Tibial nerve (tissue), 4 donors: ENCODE measurements around the gene SLC2A9. TPM values are rescaled to one million over a fixed set of nuclear protein-coding genes. Genes with fewer than 3 reads are reported as not detected.

Experiments used
- DNase-seq, 2 donors: peaks; one replicate each; pipeline ENCODE4 v3.0.0-alpha.2; 2019; ENCODE audit warnings: low spot score in 2 of 2
- H3K27ac ChIP-seq, 4 donors: fragments of 200-600 bp; sonication (generic) in 3 of 4; one replicate each; pipeline ENCODE4 v1.5.1; 2017 to 2019; ENCODE audit warnings: mild to moderate bottlenecking in 1 of 4
- H3K27me3 ChIP-seq, 2 donors: fragments of 200-600 bp; sonication (generic) in 1 of 2; one replicate each; pipeline versions ENCODE4 v1.5.1 to v1.6.0; 2017 to 2019
- H3K36me3 ChIP-seq, 3 donors: fragments of 200-600 bp; sonication (generic); one replicate each; pipeline ENCODE4 v1.5.1; 2018 to 2019
- H3K4me1 ChIP-seq, 4 donors: fragments of 200-600 bp; sonication (generic) in 3 of 4; one replicate each; pipeline ENCODE4 v1.5.1; 2017 to 2019
- H3K4me3 ChIP-seq, 4 donors: fragments of 200-600 bp; sonication (generic) in 3 of 4; one replicate each; pipeline ENCODE4 v1.5.1; 2017 to 2019; ENCODE audit warnings: mild to moderate bottlenecking in 1 of 4, moderate library complexity in 1 of 4
- H3K9me3 ChIP-seq, 4 donors: fragments of 200-600 bp; sonication (generic) in 3 of 4; one replicate each; pipeline ENCODE4 v1.5.1; 2017 to 2019
- EP300 ChIP-seq, 2 donors: sonication (generic); formaldehyde crosslinking; IDR thresholded peaks; one replicate each; pipeline ENCODE4 v1.6.1; 2017; ENCODE audit warnings: antibody characterized with exemption in 2 of 2, mild to moderate bottlenecking in 1 of 2
- POLR2A ChIP-seq, 2 donors: fragments of 450-650 bp; IDR thresholded peaks; one replicate each; pipeline ENCODE4 v1.6.1; 2017; ENCODE audit warnings: antibody characterized with exemption in 2 of 2, mild to moderate bottlenecking in 2 of 2, moderate library complexity in 2 of 2
- WGBS, 2 donors: methylation state at CpG; one replicate each; pipeline ENCODE4 v1.1.5; 2018; 5-methylcytosine and 5-hydroxymethylcytosine counted together
- total RNA-seq, 4 donors: library from RNA; depleted of rRNA; stranded (reverse); fragments of >200 nt; gene quantifications; one replicate each; pipeline ENCODE4 v1.1.0, GENCODE V29; 2016
- TF ChIP-seq, protein P1 (sequence below), 5 experiments: fragments of 200-600 bp in 3 of 5; fragments of 450-650 bp in 2 of 5; sonication (generic) in 3 of 5; IDR thresholded peaks; one replicate each; pipeline ENCODE4 v1.5.1; 2016 to 2019; ENCODE audit warnings: antibody characterized with exemption in 5 of 5, mild to moderate bottlenecking in 3 of 5, moderate library complexity in 2 of 5

The SLC2A9 gene
- total RNA-seq, 4 donors from 2014 or later: 2.7 to 10.7 (median 6.0) TPM

- Histone ChIP-seq H3K4me3 (no peak overlapping the region), H3K4me1 (no peaks in the 10 kb centered on the region), H3K27ac (no peak overlapping the region), H3K27me3 (no peaks in the 10 kb centered on the region), H3K36me3 (peaks cover 0 to 40% (median 0%) of the 10 kb centered on the region in 3 donors), H3K9me3 (peaks cover 0 to 5% (median 0%) of the 10 kb centered on the region in 4 donors)
- WGBS, 2 donors: 89 to 90% methylated on average over 10 of the region's 10 CpGs
- no peak for DNase-seq
- TF ChIP-seq POLR2A (IDR thresholded peaks at IDR 0.05) (no peak), EP300 (IDR thresholded peaks at IDR 0.05) (peak in 1 of 2 donors; percentile 15)
- TF ChIP-seq, protein P1, sequence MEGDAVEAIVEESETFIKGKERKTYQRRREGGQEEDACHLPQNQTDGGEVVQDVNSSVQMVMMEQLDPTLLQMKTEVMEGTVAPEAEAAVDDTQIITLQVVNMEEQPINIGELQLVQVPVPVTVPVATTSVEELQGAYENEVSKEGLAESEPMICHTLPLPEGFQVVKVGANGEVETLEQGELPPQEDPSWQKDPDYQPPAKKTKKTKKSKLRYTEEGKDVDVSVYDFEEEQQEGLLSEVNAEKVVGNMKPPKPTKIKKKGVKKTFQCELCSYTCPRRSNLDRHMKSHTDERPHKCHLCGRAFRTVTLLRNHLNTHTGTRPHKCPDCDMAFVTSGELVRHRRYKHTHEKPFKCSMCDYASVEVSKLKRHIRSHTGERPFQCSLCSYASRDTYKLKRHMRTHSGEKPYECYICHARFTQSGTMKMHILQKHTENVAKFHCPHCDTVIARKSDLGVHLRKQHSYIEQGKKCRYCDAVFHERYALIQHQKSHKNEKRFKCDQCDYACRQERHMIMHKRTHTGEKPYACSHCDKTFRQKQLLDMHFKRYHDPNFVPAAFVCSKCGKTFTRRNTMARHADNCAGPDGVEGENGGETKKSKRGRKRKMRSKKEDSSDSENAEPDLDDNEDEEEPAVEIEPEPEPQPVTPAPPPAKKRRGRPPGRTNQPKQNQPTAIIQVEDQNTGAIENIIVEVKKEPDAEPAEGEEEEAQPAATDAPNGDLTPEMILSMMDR (IDR thresholded peaks at IDR 0.05): no peak
These were observed 31.2 kb downstream of the SLC2A9 start for GRCh38 chr4:9989918-9990635.

GRCh38 chr4:9988933-9989332 lies 32.4 kb downstream of the SLC2A9 start:
- H3K4me1 ChIP-seq: no peaks in the 10 kb centered on the region
- H3K27ac ChIP-seq: no peak overlapping the region
- TF ChIP-seq EP300 (IDR thresholded peaks at IDR 0.05) (no peak), POLR2A (IDR thresholded peaks at IDR 0.05) (no peak)
- H3K27me3 ChIP-seq: no peaks in the 10 kb centered on the region
- H3K9me3 ChIP-seq: peaks cover 0 to 5% (median 0%) of the 10 kb centered on the region in 4 donors
- WGBS, 2 donors: 61 to 71% methylated on average over 2 of the region's 2 CpGs
- H3K36me3 ChIP-seq: peaks cover 0 to 40% (median 0%) of the 10 kb centered on the region in 3 donors
- H3K4me3 ChIP-seq: no peak overlapping the region
- DNase-seq: no peak

DNA sequence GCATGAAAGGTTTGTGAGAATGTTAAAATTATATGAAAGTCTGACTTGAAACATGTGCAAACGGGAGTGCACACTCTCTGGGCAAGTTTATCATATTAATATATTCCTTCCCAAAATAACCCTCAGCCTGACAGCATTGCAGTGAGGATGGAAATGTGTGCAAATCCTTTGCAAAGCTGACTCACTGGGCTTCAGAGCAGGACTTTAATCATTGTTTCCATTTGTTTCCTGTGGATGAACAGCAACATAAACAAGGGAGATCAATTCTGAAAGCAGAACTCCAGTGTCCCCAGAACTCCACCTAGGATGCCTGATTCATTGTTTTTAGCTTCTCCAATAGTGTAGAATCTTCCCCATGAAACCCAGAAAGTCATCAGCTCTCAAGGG lies 32.9 kb downstream of the SLC2A9 start:
- H3K9me3 ChIP-seq: peaks cover 0 to 5% (median 0%) of the 10 kb centered on the region in 4 donors
- H3K4me3 ChIP-seq: no peak overlapping the region
- H3K4me1 ChIP-seq: no peaks in the 10 kb centered on the region
- H3K27me3 ChIP-seq: no peaks in the 10 kb centered on the region
- DNase-seq: no peak
- WGBS, 2 donors: 53% methylated on average over 1 of the region's 1 CpG
- peaks cover 0 to 41% (median 0%) of the 10 kb centered on the region in 3 donors for H3K36me3 ChIP-seq
- TF ChIP-seq, protein P1 (IDR thresholded peaks at IDR 0.05): no peak
- TF ChIP-seq POLR2A (IDR thresholded peaks at IDR 0.05) (no peak), EP300 (IDR thresholded peaks at IDR 0.05) (no peak)
- H3K27ac ChIP-seq: no peak overlapping the region

GRCh38 chr4:9987749-9988362 lies 33.4 kb downstream of the SLC2A9 start:
- H3K36me3 ChIP-seq: peaks cover 0 to 41% (median 0%) of the 10 kb centered on the region in 3 donors
- no peak for DNase-seq
- no peak overlapping the region for H3K27ac ChIP-seq
- no peak overlapping the region for H3K4me3 ChIP-seq
- TF ChIP-seq EP300 (IDR thresholded peaks at IDR 0.05) (no peak), POLR2A (IDR thresholded peaks at IDR 0.05) (no peak)
- TF ChIP-seq, protein P1 (IDR thresholded peaks at IDR 0.05): no peak
- peaks cover 0 to 5% (median 0%) of the 10 kb centered on the region in 4 donors for H3K9me3 ChIP-seq
- WGBS, 2 donors: 86 to 89% methylated on average over 5 of the region's 5 CpGs
- H3K27me3 ChIP-seq: no peaks in the 10 kb centered on the region
- no peaks in the 10 kb centered on the region for H3K4me1 ChIP-seq

- no peak for DNase-seq
- Histone ChIP-seq H3K27me3 (no peaks in the 10 kb centered on the region), H3K27ac (no peak overlapping the region), H3K9me3 (no peaks in the 10 kb centered on the region), H3K4me1 (no peaks in the 10 kb centered on the region), H3K4me3 (no peak overlapping the region), H3K36me3 (peaks cover 0 to 24% (median 0%) of the 10 kb centered on the region in 3 donors)
- TF ChIP-seq POLR2A (IDR thresholded peaks at IDR 0.05): no peak
- TF ChIP-seq EP300 (IDR thresholded peaks at IDR 0.05): no peak
- TF ChIP-seq, protein P1 (IDR thresholded peaks at IDR 0.05): no peak
- WGBS, 2 donors: 92 to 97% methylated on average over 7 of the region's 7 CpGs
These were observed 36.7 kb downstream of the SLC2A9 start for GRCh38 chr4:9984621-9985020.
